HG03064 (cell line): ENCODE data around the gene MYO1F.

Experiments used
- ATAC-seq: cut with Tn5 transposase; IDR thresholded peaks from one replicate; pipeline ENCODE4 v1.9.1; 2021; ENCODE audit warnings: low read depth; ENCODE audit not compliant: unreplicated experiment

MYO1F gene

DNA sequence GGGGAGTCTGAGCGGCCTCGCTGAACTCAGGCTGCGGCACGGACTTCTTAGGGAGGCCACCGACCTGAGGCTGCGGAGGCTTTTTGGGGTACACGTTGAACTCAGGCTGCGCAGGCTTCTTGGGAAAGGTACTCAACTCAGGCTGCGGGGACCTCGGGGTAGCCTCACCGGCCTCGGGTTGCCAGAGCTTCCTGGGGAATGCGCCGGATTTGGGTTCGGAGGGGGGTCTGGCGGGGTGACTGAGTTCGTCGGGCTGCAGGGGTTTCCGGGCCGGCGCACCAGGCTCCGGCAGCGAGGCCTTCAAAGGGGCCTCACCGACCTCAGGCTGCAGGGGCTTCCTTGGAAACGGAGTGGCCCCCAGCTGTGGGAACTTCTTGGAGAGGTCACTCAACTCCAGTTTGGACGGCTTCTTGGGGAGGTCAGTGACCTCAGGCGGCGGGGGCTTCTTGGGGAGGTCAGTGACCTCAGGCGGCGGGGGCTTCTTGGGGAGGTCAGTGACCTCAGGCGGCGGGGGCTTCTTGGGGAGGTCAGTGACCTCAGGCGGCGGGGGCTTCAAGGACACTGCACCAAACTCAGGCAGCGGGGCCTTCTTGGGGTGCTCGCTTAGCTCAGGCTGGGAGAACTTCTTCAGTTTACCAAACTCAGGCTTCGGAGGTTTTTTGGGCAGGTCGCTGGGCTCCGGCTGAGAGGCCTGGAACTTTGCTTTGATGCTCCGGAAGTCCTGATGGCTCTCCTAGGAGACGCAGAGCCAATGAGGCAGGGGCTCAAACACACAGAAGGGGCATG is 78.0 kb downstream of the MYO1F start:
- ATAC-seq = no peak

DNA sequence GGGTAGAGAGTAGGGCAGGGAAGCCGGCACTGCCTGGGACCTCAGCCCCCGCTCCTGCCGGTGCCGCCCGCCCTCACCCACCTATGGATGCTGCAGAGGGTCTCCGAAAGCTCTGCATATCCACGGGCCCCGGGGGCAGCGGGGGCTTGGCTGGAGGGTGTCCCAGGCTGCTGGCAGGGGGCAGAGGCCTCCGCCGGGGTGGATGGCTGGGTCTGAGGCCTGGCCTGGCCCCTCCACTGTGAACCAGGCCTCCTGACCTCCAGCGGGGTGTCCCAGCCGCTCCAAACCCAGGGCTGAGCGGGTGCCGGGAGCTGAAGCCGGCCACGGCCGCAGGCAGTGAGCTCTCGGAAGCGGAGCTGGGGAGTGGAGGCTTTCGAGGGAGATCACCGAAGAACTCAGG is 78.9 kb downstream of the MYO1F start:
- ATAC-seq = no peak

DNA sequence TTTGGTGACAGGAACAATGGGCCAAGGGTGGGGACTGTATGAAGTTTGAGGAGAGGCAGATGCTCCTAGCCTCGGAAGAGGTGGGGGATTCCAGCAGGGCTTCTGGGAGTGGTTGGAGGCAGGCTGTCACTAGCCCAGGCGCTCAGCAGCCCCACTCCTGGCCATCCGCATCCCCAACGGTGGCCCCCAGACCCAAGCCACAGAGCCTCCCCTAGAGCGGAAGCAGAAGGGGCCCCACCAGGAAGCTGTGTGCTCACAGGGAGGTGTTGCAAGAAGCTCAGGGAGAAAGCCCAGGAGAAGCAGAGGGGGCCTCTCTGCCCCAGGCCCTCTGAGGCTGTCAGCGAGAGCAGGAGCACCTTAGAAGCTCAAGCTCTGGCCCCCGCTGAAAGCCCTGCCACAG is 83.1 kb downstream of the MYO1F start:
- ATAC-seq = no peak

DNA sequence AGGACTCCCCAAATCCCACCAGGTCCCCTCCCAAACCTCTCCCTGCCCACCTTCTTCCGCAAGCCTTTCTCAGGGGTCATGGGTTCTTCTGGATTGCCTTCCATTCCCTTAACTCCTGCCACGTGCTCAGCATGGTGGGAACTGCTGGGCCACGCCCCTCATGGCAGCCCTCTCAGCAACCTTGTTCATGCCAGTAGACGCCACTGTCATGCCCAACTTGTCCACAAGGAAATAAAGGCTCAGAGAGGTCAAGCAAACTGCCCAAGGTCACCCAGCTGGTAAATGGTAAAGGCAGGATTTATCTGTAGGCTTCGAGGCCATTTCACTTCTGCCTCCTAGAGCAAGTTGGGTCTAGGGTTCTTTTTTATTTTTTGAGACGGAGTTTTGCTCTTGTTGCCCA is 85.7 kb downstream of the MYO1F start:
- no peak for ATAC-seq

DNA sequence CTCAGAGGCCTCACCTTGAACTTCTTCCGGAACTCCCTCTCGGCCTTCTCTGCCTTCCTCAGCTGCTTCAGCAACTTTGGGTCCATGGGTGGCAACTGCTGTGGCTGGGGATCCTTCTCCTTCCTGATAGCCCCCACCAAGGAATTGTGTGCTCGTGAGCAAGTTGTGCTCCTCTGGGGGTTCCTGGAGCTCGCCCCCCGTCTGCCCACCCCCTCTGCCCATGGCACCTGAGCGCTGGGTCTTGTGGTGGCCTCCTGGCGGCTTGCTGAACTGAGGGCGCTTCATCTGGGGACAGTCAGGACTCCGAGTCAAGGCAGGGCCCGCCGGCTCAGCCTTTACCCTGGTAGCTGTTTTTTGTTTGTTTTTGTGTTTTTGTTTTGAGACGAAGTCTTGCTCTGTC is 86.4 kb downstream of the MYO1F start:
- ATAC-seq = no peak

DNA sequence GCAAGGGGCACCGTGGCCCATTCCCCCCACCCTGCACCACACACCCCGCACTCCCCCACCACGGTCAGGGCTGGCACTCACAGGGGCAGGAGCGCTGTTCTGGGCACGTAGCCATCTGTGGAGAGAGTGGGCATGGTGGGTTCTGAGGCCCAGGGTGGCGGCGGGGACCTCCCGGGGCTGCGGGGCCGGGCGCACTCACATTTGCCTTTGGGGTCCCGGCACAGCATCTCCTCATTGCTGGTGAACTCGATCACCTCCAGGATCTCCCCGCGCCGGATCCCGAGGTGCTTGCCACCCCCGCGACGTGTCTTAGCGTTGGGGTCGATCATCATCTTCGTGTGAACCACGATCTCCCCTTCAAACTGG is 86.9 kb downstream of the MYO1F start:
- ATAC-seq = no peak

DNA sequence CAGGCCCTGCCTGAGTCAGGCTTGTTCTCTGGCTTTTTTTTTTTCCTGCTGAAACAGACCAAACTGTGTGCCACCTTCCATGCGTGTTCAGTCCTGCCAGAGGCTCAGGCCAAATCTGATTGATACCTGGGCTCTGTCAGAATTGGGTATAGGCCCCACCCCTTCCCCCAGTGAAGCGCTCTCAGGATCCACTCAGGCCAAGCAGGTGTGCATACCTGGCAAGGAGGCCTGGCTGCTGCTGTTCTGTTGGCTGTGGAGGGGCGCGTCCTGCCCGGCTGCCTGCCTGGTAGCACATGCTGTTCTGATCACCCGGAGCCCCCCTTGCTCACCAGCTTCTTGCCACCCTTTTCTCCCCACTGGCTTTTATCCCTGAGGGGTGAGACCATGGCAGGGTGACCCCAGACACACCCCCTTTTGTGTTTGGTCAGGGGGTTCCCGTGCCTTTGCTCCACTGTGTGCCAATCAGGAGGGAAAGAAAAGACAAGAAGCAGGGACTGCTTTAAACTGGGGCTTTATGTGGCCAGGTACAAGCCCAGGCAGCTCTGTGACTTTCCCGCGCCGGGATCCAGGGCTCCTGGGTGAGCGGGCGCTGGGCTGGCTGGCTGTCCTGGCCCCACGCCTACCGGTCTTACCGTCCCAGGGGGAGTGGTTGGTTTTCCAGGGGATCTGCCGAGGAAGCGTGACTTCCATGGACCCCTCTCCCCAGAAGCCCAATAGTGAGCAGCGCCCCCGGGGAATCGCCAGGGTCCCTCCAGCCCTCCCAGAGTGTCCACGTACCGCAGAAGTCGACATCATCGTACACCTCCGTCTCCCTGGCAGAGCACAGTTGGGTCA is 87.5 kb downstream of the MYO1F start:
- no peak for ATAC-seq

DNA sequence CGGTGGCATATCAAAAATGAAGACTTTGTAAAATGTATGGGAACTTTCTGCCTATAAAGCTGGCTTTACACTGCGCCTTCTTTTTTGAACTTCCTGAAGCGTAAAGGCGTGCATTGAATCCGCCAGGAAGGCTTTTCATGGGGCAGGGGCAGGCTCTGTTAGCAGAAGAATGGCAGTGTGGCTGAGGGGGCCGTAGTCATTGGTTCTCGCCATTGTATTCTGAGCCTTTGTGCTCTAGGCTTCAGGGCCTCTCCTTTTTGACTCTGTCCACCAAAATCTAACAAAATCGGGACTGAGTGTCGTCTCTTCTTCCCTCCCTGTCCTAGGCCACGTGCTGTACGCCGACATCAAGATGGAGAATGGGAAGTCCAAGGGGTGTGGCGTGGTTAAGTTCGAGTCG is 88.9 kb downstream of the MYO1F start:
- ATAC-seq = no peak

DNA sequence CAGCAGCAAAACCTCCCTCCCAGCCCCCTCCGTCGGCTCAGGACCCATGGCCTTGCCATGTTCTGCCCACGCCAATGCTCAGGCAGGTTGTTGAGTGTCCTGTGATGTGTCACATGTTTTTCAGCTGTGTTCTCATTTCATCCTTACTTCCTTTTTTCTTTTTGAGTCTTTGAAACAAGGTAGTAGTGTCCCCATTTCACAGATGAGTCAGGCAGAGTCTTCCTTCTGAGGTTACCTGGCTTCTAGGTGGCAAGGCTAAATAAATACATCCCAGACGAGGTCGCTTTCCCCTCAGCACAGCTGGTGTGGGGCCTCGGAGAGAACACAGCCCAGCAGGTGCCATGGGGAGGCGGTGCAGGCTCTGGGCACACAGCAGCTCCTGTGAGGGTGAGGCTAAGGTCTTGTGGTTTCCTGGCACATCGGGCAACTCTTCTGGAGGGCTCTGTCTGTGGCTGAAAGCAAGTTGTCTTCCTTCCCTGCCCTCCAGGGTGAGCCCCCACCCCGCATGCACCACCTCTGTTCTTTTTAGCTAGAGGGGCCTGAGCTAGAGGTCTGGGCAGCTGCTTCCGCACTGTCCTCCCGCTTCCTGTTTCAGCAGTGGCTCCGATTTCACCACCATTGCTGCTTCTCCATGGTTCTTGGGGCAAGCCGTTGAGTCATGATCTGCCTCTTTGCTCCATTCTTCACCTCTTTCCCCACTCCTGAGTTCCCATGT is 89.9 kb downstream of the MYO1F start:
- ATAC-seq = no peak

DNA sequence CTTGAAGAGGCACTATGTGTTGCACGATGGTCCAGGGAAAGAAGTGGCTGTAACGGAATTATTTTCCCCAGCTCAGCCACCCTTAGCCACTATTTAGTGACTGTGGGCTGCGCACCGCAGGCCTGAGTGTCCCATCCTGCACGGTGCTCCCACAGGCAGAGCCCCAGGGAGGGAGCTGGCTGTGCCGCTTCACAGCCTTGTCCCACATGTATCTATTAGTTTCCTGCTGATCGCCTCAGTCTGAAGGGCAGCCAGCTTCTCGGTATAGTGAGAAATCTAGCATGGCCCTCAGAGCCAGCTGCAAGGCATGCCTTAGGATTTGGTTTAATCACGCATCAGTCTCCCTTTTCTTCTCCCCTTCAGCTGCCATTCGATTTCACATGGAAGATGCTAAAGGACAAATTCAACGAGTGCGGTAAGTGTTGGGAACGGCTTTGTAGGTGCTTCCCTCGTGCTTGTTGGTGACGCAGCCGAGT is 90.5 kb downstream of the MYO1F start:
- ATAC-seq = no peak

DNA sequence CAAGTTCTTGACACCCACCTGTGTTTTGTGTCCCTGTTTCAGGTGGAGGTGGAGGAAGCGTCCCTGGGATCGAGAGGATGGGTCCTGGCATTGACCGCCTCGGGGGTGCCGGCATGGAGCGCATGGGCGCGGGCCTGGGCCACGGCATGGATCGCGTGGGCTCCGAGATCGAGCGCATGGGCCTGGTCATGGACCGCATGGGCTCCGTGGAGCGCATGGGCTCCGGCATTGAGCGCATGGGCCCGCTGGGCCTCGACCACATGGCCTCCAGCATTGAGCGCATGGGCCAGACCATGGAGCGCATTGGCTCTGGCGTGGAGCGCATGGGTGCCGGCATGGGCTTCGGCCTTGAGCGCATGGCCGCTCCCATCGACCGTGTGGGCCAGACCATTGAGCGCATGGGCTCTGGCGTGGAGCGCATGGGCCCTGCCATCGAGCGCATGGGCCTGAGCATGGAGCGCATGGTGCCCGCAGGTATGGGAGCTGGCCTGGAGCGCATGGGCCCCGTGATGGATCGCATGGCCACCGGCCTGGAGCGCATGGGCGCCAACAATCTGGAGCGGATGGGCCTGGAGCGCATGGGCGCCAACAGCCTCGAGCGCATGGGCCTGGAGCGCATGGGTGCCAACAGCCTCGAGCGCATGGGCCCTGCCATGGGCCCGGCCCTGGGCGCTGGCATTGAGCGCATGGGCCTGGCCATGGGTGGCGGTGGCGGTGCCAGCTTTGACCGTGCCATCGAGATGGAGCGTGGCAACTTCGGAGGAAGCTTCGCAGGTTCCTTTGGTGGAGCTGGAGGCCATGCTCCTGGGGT is 91.5 kb downstream of the MYO1F start:
- no peak for ATAC-seq

DNA sequence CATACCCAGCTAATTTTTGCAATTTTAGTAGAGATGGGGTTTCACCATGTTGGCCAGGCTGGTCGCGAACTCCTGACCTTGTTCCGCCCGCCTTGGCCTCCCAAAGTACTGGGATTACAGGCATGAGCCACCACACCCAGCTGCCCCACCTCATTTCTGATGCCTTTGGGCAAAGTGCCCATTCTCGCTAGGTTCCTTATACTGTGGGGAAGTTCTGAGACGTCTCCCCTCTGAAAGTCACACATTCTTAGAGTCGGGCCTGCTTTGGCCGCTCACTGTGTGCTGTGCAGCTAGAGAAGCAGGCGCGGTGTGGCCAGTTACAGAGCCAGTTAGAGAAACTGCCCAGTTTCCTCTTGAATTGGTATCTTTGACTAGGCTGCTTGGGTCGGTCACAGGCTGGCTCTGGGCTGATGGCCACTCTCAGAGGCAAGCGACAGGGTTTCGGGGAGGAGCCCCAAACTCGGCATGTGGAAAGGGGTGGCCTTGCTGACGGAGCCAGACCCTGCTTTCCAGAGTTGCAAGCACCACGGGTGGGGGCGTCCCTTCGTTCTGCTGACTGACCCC is 92.8 kb downstream of the MYO1F start:
- no peak for ATAC-seq

DNA sequence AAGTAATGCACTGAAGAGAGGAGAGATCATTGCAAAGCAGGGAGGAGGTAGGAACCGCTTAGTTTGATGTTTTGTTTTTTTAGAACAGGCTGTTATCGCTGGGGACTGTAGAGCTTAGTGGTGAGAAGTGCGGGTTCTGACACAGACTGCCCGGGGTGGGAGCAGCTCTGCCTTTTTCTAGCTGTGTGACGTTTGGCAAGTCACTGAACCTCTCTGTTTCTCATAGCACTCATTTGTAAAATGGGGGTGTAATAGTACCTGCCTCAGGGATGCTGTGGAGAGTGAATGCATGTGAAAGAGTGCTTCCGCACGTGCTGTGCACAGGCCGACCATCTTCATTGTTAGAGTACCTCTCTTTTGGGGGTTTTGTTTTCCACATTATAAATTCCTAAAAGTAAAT is 94.1 kb downstream of the MYO1F start:
- no peak for ATAC-seq

DNA sequence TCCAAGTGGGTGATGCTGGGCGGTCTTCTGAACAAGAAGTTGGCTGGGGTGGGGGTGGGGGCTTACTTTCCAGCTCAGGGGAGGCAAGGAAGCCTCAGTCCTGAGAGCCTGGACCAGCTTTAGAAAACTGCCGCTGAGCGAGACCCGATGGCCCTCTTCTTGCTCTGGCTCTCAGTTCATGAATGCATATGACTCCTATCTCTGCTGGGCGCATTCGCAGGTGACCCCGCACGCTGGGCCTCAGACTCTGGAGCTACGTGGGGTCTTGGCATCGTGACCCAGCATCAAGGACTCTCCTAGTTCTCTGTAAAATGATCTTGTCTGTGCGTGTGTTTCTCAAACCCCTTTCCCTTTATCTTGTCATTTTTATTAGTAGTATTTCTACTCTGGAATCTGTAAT is 94.5 kb downstream of the MYO1F start:
- ATAC-seq = no peak

DNA sequence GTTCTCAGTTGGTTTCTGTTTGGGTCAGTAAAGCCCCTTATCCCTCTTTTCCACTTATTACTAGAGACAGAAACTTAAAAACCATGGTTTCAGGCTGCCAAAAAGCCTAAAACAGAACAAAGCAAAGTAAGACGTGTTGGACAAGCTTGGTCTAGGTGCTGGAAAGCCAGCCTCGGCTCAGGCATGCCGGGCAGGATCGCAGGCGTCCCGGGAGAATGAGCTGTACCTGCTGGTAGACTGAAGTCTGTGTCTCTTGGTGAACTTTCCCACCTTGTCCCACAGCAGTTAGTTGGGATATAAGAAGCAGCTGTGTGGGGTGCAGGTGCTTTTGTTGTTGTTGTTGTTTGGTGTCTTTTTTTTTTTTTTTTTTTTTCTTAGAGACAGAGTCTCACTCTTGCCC is 95.6 kb downstream of the MYO1F start:
- no peak for ATAC-seq

DNA sequence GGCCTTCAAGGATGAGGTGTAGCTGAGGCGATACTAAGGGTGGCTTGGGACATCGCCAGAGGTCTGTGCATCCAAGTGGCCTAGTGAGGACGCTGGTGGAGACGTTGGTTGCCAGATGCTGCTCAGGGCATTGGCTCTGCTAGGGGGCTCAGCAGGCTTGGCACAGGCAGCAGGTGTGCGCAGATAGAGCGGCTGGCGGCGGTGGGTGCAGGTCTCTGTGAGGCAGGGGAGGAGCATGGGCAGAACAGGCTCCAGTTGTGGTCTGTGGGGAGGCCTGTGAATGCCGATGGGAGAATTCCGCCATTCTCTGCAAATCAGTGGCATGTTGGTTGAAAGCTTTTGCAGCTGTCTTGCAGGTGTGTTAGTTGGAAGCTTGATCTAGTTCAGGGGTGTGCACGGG is 96.0 kb downstream of the MYO1F start:
- ATAC-seq = no peak

DNA sequence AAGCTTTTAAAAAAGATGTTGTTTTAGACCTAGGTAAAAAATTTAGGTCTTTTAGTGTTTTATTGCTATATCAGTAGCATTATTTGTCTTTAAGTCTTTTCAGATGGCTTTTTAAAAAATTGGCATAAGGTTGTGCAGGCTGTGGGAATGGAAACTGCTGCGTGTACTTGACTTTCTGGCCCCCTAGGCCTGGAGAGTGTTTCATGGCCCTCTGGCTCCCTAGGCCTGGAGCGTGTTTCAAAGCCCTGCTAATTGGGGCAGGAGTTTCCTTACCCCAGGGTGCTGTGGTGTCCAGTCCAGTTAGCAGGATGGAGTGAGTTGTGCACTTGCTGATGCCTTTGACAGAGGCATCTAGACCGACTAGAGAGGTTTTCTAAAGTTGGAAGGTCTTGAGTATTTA is 98.6 kb downstream of the MYO1F start:
- no peak for ATAC-seq

DNA sequence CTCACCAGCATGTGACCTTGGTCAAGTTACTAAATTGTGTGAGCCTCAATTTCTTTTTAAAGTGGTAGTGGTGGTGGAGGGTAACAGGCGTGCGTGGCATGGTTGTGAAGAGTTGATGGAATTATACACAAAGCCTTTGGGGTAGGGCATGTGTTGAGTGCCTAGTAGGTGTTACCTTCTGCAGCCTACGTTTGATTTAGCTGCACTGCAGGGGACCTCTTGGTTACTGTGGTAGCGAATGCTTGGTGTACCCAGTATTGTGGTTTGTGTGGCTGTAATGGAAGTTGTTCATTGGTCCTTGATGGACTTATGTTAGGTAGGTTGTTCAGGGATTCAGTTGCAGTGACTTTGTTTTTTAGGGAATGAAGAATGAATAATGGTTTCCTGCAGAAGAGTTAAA is 99.4 kb downstream of the MYO1F start:
- no peak for ATAC-seq

DNA sequence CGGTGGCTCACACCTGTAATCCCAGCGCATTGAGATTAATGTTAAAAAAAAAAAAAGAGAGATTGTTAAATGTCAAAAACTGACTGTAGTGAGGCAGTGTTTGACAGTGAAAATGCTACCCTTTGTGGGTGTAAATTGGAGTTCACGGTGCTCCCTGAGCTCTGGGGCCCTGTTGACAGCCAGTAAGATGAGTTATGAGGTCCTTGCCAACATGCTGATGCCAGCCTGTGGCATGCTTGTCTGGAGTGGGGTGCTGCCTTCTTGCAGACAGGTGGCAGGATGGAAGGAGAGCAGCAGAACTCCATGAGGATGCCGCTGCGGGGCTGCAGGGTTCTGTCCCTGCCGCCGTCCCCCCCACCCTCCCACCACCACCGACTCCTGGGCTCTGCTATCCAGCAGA is 100.7 kb downstream of the MYO1F start:
- ATAC-seq = no peak

DNA sequence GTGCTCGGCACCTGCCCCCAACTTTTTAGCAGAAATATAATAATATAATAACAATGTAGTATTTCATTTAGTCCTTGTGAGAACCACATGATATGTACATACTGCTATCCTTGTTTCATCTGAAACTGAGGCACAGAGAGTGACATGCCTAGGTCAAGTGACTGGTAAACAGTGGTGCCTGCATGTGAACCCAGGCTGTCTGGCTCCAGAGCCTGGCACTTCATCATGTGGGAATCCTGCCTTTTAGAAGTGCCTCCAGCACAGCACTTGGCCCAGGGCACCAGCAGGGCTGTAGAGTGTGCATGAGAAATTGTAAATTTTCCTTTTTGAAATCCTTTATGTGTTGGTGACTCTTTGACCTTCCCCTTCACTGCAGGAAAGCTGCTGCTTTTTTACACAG is 102.2 kb downstream of the MYO1F start:
- no peak for ATAC-seq
